22Rv1 (cell line): ENCODE measurements around the gene PDE9A.

Experiments used
- H3K27ac ChIP-seq: fragments of 450-650 bp; 2 replicates; pipeline ENCODE4 v1.5.1; 2017
- ZFX ChIP-seq: fragments of 450-650 bp; IDR thresholded peaks from 2 replicates; pipeline ENCODE4 v1.6.1; 2017; ENCODE audit warnings: antibody characterized with exemption, borderline replicate concordance
- TF ChIP-seq, protein P1 (sequence below): fragments of 450-650 bp; IDR thresholded peaks from 2 replicates; pipeline ENCODE4 v1.5.1; 2017; ENCODE audit warnings: mild to moderate bottlenecking

PDE9A gene

GRCh38 chr21:42618707-42619102 is 34.7 kb upstream of the PDE9A start:
- no peak overlapping the region for H3K27ac ChIP-seq
- TF ChIP-seq, protein P1, sequence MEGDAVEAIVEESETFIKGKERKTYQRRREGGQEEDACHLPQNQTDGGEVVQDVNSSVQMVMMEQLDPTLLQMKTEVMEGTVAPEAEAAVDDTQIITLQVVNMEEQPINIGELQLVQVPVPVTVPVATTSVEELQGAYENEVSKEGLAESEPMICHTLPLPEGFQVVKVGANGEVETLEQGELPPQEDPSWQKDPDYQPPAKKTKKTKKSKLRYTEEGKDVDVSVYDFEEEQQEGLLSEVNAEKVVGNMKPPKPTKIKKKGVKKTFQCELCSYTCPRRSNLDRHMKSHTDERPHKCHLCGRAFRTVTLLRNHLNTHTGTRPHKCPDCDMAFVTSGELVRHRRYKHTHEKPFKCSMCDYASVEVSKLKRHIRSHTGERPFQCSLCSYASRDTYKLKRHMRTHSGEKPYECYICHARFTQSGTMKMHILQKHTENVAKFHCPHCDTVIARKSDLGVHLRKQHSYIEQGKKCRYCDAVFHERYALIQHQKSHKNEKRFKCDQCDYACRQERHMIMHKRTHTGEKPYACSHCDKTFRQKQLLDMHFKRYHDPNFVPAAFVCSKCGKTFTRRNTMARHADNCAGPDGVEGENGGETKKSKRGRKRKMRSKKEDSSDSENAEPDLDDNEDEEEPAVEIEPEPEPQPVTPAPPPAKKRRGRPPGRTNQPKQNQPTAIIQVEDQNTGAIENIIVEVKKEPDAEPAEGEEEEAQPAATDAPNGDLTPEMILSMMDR: no peak
- TF ChIP-seq ZFX: no peak

- TF ChIP-seq ZFX: no peak
- TF ChIP-seq, protein P1: no peak
- H3K27ac ChIP-seq: no peak overlapping the region
These were observed 34.3 kb upstream of the PDE9A start for GRCh38 chr21:42619166-42619565.

- TF ChIP-seq, protein P1: no peak
- no peak for TF ChIP-seq ZFX
- H3K27ac ChIP-seq: no peak overlapping the region
These were observed 33.6 kb upstream of the PDE9A start for GRCh38 chr21:42619841-42620240.

- no peak overlapping the region for H3K27ac ChIP-seq
- TF ChIP-seq ZFX: no peak
- TF ChIP-seq, protein P1: no peak
These were observed 32.1 kb upstream of the PDE9A start for GRCh38 chr21:42621166-42621818.

DNA sequence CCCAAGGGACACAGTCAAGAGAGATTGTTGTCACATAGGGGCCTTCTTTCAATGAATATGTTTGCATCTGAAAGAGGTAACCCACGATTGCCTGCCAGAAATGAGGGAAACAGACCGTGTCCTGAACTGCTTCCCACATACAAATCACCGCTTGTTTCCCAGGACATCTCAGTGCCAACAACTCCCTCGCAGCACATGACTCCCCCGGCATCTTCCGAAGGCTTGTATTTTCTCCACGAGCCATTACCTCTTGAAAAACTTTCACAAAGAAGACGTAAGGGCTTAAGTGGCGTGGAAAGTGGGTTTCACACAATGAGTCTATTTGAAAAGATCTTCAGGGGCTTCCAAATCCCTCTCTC is 31.6 kb upstream of the PDE9A start:
- no peak overlapping the region for H3K27ac ChIP-seq
- TF ChIP-seq ZFX: no peak
- TF ChIP-seq, protein P1: no peak

DNA sequence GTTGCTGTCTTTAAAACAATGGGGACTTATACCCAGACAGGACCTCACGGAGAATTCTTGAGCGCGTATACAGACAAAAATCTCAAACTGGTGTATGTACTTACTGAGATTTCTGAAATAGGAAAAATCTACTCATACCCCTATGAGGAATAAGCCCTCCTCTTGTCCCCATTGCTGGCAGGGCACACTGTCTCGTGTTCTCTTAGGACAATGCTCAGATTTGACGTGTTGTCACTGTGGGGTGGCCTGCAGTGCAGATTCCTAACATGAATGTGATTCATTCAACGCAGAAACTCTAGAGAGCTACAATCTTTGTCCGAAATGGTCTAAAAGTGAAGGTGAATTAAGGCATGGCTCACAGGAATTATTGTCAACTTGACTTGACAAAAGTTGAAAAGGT is 31.1 kb upstream of the PDE9A start:
- H3K27ac ChIP-seq: no peak overlapping the region
- TF ChIP-seq ZFX: no peak

DNA sequence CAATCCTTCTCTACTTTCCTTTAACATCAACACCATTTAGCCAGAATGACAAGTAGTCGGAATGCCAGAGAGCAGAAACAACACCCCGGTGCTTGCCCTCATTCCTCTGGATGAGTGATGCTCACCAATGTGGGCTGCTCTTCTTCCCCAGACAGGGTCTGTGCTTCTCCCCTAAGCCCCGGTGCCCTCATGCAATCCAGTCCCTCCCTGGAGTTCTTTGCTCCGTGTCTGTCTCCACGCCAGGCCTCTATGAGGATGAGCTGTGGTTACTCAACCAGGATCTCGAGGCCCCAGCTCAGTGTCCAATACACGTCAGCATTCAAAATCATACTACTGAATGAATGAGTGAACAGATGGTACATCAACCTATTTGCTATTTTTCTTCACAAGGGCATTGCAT is 29.7 kb upstream of the PDE9A start:
- TF ChIP-seq, protein P1: no peak
- TF ChIP-seq ZFX: no peak

More for the DNA sequence above, 29.7 kb upstream of the PDE9A start:
- H3K27ac ChIP-seq: peak overlapping the region; percentile 62; the same call in 1 of the 2 replicates
